IMR-90 (cell line): Measurements from ENCODE around the gene NFIX. TPM values are rescaled to one million over a fixed set of nuclear protein-coding genes. Genes with fewer than 3 reads are reported as not detected.

ENCODE experiments used
- ATAC-seq: fragments of 200-7000 bp; cut with Tn5 transposase; 2 replicates; pipeline ENCODE4 v1.9.1; 2020; ENCODE audit warnings: low read depth, mild to moderate bottlenecking, moderate library complexity
- BruUV-seq: library from RNA; stranded (reverse); fragments of 400-500 nt; replicated peaks from 2 replicates; lab custom pipeline; 2021; lab: Mats Ljungman, UMichigan
- CTCF ChIA-PET: fragments of 300-600 bp; formaldehyde crosslinking; extraction: SDS; loops from one replicate; lab custom pipeline; 2021; ENCODE audit warnings: antibody characterized with exemption; lab: Yijun Ruan, JAX
- POLR2A ChIA-PET: fragments of 300-600 bp; sonication (Branson Sonifier 250); formaldehyde crosslinking; loops from one replicate; lab custom pipeline; 2022; ENCODE audit warnings: antibody characterized with exemption; ENCODE audit not compliant: unreplicated experiment; lab: Charles Lee
- DNase-seq: peaks from one replicate; pipeline ENCODE4 v3.0.0; 2013
- H2AFZ ChIP-seq: replicated peaks from 2 replicates; pipeline ENCODE3; 2013; ENCODE audit warnings: low read length, mild to moderate bottlenecking; ENCODE audit not compliant: poor library complexity
- H2AK5ac ChIP-seq: 2 replicates; pipeline ENCODE4 v1.6.1; 2013; ENCODE audit warnings: low read depth, low read length, inconsistent platforms
- H2AK9ac ChIP-seq: replicated peaks from 2 replicates; pipeline ENCODE3; 2013; ENCODE audit warnings: mild to moderate bottlenecking, low read depth, low read length, moderate library complexity; ENCODE audit not compliant: poor library complexity
- H2BK120ac ChIP-seq: 2 replicates; pipeline ENCODE4 v1.6.1; 2013; ENCODE audit warnings: low read depth, low read length, inconsistent platforms
- H2BK15ac ChIP-seq: 3 replicates; pipeline ENCODE4 v1.6.1; 2013; ENCODE audit warnings: low read depth, low read length, inconsistent platforms
- H2BK20ac ChIP-seq: 2 replicates; pipeline ENCODE4 v1.6.1; 2013; ENCODE audit warnings: low read depth, mild to moderate bottlenecking, inconsistent platforms, low read length, moderate library complexity
- H2BK5ac ChIP-seq: 2 replicates; pipeline ENCODE4 v1.6.1; 2013; ENCODE audit warnings: mild to moderate bottlenecking, low read depth, low read length, inconsistent platforms; ENCODE audit not compliant: poor library complexity, severe bottlenecking
- H3K14ac ChIP-seq: replicated peaks from 2 replicates; pipeline ENCODE4 v1.6.1; 2013; ENCODE audit warnings: low read depth, low read length, inconsistent platforms
- H3K18ac ChIP-seq: 2 replicates; pipeline ENCODE4 v1.6.1; 2013; ENCODE audit warnings: low read depth, low read length, control low read depth
- H3K23ac ChIP-seq: 2 replicates; pipeline ENCODE4 v1.6.1; 2013; ENCODE audit warnings: low read depth, low read length, inconsistent platforms
- H3K27ac ChIP-seq: 2 replicates; pipeline ENCODE4 v1.5.1; 2013; ENCODE audit warnings: mild to moderate bottlenecking, control low read depth, low read length; ENCODE audit not compliant: insufficient read depth
- H3K27me3 ChIP-seq: 2 replicates; pipeline ENCODE4 v1.6.1; 2013; ENCODE audit warnings: low read length; ENCODE audit not compliant: control insufficient read depth, insufficient read depth
- H3K36me3 ChIP-seq: 2 replicates; pipeline ENCODE4 v1.6.1; 2013; ENCODE audit warnings: low read length, mixed read lengths; ENCODE audit not compliant: control insufficient read depth, insufficient read depth
- H3K4ac ChIP-seq: 2 replicates; pipeline ENCODE4 v1.6.1; 2013; ENCODE audit warnings: low read depth, low read length, inconsistent platforms
- H3K4me1 ChIP-seq: 2 replicates; pipeline ENCODE4 v1.6.1; 2013; ENCODE audit warnings: low read length, mixed read lengths; ENCODE audit not compliant: control insufficient read depth, insufficient read depth
- H3K4me2 ChIP-seq: 2 replicates; pipeline ENCODE4 v1.6.1; 2013; ENCODE audit warnings: low read depth, mild to moderate bottlenecking, control low read depth, low read length, moderate library complexity
- H3K4me3 ChIP-seq: 2 replicates; pipeline ENCODE4 v1.5.1; 2013; ENCODE audit warnings: low read depth, mild to moderate bottlenecking, control low read depth, low read length, moderate library complexity; ENCODE audit not compliant: insufficient read depth
- H3K56ac ChIP-seq: 2 replicates; pipeline ENCODE4 v1.6.1; 2013; ENCODE audit warnings: low read length, inconsistent platforms; ENCODE audit not compliant: insufficient read depth; ENCODE audit errors: extremely low read depth
- H3K79me1 ChIP-seq, 2 experiments: 2 replicates each; pipeline ENCODE4 v1.6.1; 2013; ENCODE audit warnings: low read length in 2 of 2, inconsistent platforms in 1 of 2, low read depth in 1 of 2
- H3K9ac ChIP-seq: 2 replicates; pipeline ENCODE4 v1.6.1; 2013; ENCODE audit warnings: low read depth, low read length, control low read depth
- H3K9me1 ChIP-seq: 2 replicates; pipeline ENCODE4 v1.6.1; 2013; ENCODE audit warnings: low read length, inconsistent platforms; ENCODE audit not compliant: insufficient read depth
- H3K9me3 ChIP-seq: 2 replicates; pipeline ENCODE4 v1.6.1; 2013; ENCODE audit warnings: low read length; ENCODE audit not compliant: control insufficient read depth, insufficient read depth
- H4K20me1 ChIP-seq: 2 replicates; pipeline ENCODE4 v1.6.1; 2013; ENCODE audit warnings: low read length, inconsistent platforms; ENCODE audit not compliant: insufficient read depth
- H4K5ac ChIP-seq: 2 replicates; pipeline ENCODE4 v1.6.1; 2013; ENCODE audit warnings: mild to moderate bottlenecking, low read depth, low read length, control low read depth
- H4K8ac ChIP-seq, 2 experiments: 2 replicates each; pipeline ENCODE4 v1.6.1; 2013; ENCODE audit warnings: low read depth in 2 of 2, low read length in 2 of 2, control low read depth in 1 of 2, inconsistent platforms in 1 of 2
- H4K91ac ChIP-seq: 2 replicates; pipeline ENCODE4 v1.6.1; 2013; ENCODE audit warnings: low read depth, low read length, inconsistent platforms; ENCODE audit not compliant: insufficient read depth
- CEBPB ChIP-seq: IDR thresholded peaks from 2 replicates; pipeline ENCODE4 v1.6.1; 2012; ENCODE audit warnings: low read depth, low read length, improper control_type of control experiment
- MAFK ChIP-seq: IDR thresholded peaks from 2 replicates; pipeline ENCODE4 v1.6.1; 2012; ENCODE audit warnings: low read depth, low read length, improper control_type of control experiment
- NFE2L2 ChIP-seq: fragments of 150-350 bp; IDR thresholded peaks from 2 replicates; pipeline ENCODE4 v1.6.1; 2016; ENCODE audit warnings: low read depth, mild to moderate bottlenecking, low read length
- USF2 ChIP-seq: fragments of 150-350 bp; IDR thresholded peaks from 2 replicates; pipeline ENCODE4 v1.6.1; 2017; ENCODE audit warnings: mild to moderate bottlenecking, antibody characterized with exemption, low read length, low read depth
- WGBS, 2 experiments: methylation state at CpG; one replicate each; pipeline versions ENCODE4 v1.1.5 to v1.1.7; 2013; ENCODE audit warnings: missing lambda C conversion rate in 2 of 2; ENCODE audit not compliant: insufficient read length in 1 of 2; ENCODE audit errors: extremely low coverage in 2 of 2; 5-methylcytosine and 5-hydroxymethylcytosine counted together
- dilution Hi-C: fragments of 300-500 bp; cut with HindIII; formaldehyde crosslinking; loops from one replicate; pipeline ENCODE4 v1.14.3; 2018; ENCODE audit warnings: low sequenced_read_pairs; ENCODE audit not compliant: unreplicated experiment
- in situ Hi-C: fragments of 300-500 bp; cut with MboI; formaldehyde crosslinking; loops from 3 replicates; pipeline ENCODE4 v1.14.3; 2019; ENCODE audit warnings: low sequenced_read_pairs, inconsistent platforms, mixed read lengths
- intact Hi-C: fragments of 100-400 bp; cut with micrococcal nuclease; formaldehyde crosslinking; loops from 2 replicates; pipeline ENCODE4 v1.10.0; 2022
- polyA plus RNA-seq, 3 experiments: library from polyadenylated mRNA; depleted of rRNA; stranded (reverse); fragments of >200 nt; gene quantifications; 2 replicates each; pipeline ENCODE4 v1.2.3, GENCODE V29; 2012; ENCODE audit warnings: low replicate concordance in 1 of 3
- total RNA-seq: library from RNA; depleted of rRNA; stranded (reverse); fragments of >200 nt; gene quantifications from 2 replicates; pipeline ENCODE4 v1.2.3, GENCODE V29; 2012
- TF ChIP-seq, protein P1 (sequence below): conservative IDR thresholded peaks from 2 replicates; pipeline ENCODE4 v1.5.1; 2012; ENCODE audit warnings: mild to moderate bottlenecking, low read depth, low read length, improper control_type of control experiment

NFIX gene
- total and polyA plus RNA-seq, 2 of the 4 experiments (the other 2 are of a cell fraction), result 10.2 to 47.7 TPM

DNA sequence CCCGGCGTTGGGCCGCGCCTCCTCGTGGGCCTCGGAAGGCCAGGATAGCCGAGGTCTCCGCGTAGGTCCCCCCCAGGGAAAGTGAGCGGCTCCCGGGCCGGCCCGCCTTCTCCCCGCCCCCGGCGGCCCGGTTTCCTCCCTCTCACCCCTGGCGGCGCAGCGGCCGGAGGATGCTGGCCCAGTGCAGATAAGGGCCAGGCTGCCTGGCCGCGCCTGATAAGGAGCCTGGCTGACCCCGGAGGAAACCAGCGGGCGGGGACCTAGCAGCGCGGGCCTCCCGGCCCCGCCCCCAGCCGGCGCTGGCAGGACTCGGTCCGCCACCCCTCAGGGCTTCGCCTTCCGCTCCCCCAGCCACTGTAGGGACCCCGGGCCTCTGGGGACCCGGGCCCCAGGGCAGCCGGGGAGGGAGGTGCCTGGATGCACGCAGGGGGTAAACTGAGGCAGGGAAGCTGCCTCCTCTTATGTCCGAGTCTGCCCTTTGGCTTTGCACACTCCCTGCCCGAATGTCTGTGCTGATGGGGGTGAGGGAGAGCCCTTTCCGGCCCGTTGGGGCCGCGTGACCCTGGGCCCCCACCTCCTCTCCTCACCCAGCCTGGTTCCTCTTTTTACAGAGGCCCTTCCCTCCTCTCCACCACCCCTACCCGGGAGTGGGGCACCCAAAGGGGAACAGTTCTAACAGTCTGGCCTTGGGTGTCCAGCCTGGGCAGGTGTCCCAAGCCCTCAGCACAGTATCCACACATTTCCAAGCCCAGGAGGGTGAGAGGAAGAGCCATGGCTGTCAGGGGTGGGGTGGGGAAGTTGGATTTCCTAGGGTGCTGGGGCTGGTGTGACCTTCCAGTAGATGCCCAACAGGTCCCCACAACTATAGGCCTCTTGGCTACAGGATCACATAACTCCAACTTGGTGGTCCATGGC, 107.6 kb downstream of the NFIX start, which contains the start of gene LYL1:
Gene LYL1, minus strand, starts transcription at position 193 of the 915 bp plus-strand sequence. CDS start 1,687 bp downstream, outside the sequence.
- peak within 1 kb of the TSS; percentile 66 for H3K4ac ChIP-seq
- WGBS, 2 experiments, result 14% methylated on average over 22 of the region's 47 CpGs; no CpG with 5 or more reads in 1 of the 2 experiments
- H3K18ac ChIP-seq, result no peak within 1 kb of the TSS
- BruUV-seq, result no TSS peak
- peak within 1 kb of the TSS; percentile 39 for H3K9ac ChIP-seq
- no peaks in the 10 kb centered on the region for H3K9me3 ChIP-seq
- peak within 1 kb of the TSS; percentile 61 for H3K23ac ChIP-seq
- H2AK9ac ChIP-seq, result peak within 1 kb of the TSS; percentile 71
- H3K36me3 ChIP-seq, result peaks cover 14% of the 10 kb centered on the region
- H2BK20ac ChIP-seq, result no peak within 1 kb of the TSS
- POLR2A ChIA-PET, result no interaction called here
- peak within 1 kb of the TSS; percentile 6 to 31; a peak in 2 of 4 replicates for H4K8ac ChIP-seq
- H3K14ac ChIP-seq, result no peak within 1 kb of the TSS
- H3K4me3 ChIP-seq, result no peak within 1 kb of the TSS
- dilution Hi-C loops (no loop called here), intact Hi-C loops (no loop called here), in situ Hi-C loops (no loop called here)
- DNase-seq (no peak), ATAC-seq (peak; percentile 70)
- peaks cover 0 to 17% of the 10 kb centered on the region in 2 experiments; a peak in 1 of 4 replicates for H3K79me1 ChIP-seq
- H3K9me1 ChIP-seq, result 0 out of 2 replicates have a peak, but pooled peaks cover 4% of the 10 kb centered on the region
- H3K27ac ChIP-seq, result peak within 1 kb of the TSS; percentile 45; the same call in 1 of the 2 replicates
- peak within 1 kb of the TSS; percentile 59; the same call in 1 of the 2 replicates for H2AK5ac ChIP-seq
- no peak within 1 kb of the TSS for H2BK5ac ChIP-seq
- H4K5ac ChIP-seq, result peak within 1 kb of the TSS; percentile 18
- H4K91ac ChIP-seq, result no peak within 1 kb of the TSS; the same call in 1 of the 2 replicates
- H2AFZ ChIP-seq, result peak within 1 kb of the TSS; percentile 81
- H3K56ac ChIP-seq, result no peak within 1 kb of the TSS
- H3K4me1 ChIP-seq, result peaks cover 12% of the 10 kb centered on the region
- peak within 1 kb of the TSS; percentile 20 for H3K4me2 ChIP-seq
- H4K20me1 ChIP-seq, result no peaks in the 10 kb centered on the region; the same call in 1 of the 2 replicates
- no peaks in the 10 kb centered on the region for H3K27me3 ChIP-seq
- 0 out of 2 replicates have a peak within 1 kb of the TSS, but pooled peaks have one; percentile 37 for H2BK120ac ChIP-seq
- CTCF ChIA-PET, result no interaction called here
- no peak within 1 kb of the TSS for H2BK15ac ChIP-seq
- TF ChIP-seq CEBPB (no peak), NFE2L2 (no peak), MAFK (no peak), USF2 (no peak)
- TF ChIP-seq, protein P1, sequence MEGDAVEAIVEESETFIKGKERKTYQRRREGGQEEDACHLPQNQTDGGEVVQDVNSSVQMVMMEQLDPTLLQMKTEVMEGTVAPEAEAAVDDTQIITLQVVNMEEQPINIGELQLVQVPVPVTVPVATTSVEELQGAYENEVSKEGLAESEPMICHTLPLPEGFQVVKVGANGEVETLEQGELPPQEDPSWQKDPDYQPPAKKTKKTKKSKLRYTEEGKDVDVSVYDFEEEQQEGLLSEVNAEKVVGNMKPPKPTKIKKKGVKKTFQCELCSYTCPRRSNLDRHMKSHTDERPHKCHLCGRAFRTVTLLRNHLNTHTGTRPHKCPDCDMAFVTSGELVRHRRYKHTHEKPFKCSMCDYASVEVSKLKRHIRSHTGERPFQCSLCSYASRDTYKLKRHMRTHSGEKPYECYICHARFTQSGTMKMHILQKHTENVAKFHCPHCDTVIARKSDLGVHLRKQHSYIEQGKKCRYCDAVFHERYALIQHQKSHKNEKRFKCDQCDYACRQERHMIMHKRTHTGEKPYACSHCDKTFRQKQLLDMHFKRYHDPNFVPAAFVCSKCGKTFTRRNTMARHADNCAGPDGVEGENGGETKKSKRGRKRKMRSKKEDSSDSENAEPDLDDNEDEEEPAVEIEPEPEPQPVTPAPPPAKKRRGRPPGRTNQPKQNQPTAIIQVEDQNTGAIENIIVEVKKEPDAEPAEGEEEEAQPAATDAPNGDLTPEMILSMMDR, result no peak
